PC-9 (cell line): ENCODE data around the gene PCDHGA5. TPM values are rescaled to one million over a fixed set of nuclear protein-coding genes. Genes with fewer than 3 reads are reported as not detected.
"Not testable (repeated sequence)": the region's sequence is repeated elsewhere in the genome, so short reads cannot be mapped to it uniquely, and the experiment has no call there.

ENCODE experiments used
- BruUV-seq: library from RNA; stranded (reverse); fragments of 400-500 nt; replicated peaks from 2 replicates; lab custom pipeline; 2021; lab: Mats Ljungman, UMichigan
- CTCF ChIA-PET: fragments of 300-600 bp; sonication (Branson Sonifier 250); formaldehyde crosslinking; loops from one replicate; lab custom pipeline; 2022; ENCODE audit warnings: antibody characterized with exemption; lab: Charles Lee
- POLR2A ChIA-PET: fragments of 300-600 bp; sonication (Branson Sonifier 250); formaldehyde crosslinking; loops from one replicate; lab custom pipeline; 2022; ENCODE audit warnings: antibody characterized with exemption; ENCODE audit not compliant: unreplicated experiment; lab: Charles Lee
- DNase-seq, 2 experiments: peaks; one replicate each; pipeline versions ENCODE4 v3.0.0 to v3.0.0-alpha.2; 2015 to 2022; ENCODE audit warnings: mixed read lengths in 1 of 2
- H2AFZ ChIP-seq: fragments of 200-600 bp; sonication (generic); 2 replicates; pipeline ENCODE4 v1.8.1; 2017; ENCODE audit warnings: antibody characterized with exemption
- H3F3A ChIP-seq: fragments of 200-600 bp; sonication (generic); 2 replicates; pipeline ENCODE4 v1.8.1; 2017; ENCODE audit warnings: antibody characterized with exemption, mild to moderate bottlenecking, low read depth; ENCODE audit not compliant: insufficient read depth
- H3K27ac ChIP-seq: fragments of 200-600 bp; sonication (generic); 2 replicates; pipeline ENCODE4 v1.6.1; 2016; ENCODE audit warnings: mixed run types
- H3K27me3 ChIP-seq: fragments of 200-600 bp; sonication (generic); 2 replicates; pipeline ENCODE4 v1.6.1; 2016; ENCODE audit warnings: low read depth, mixed run types; ENCODE audit not compliant: insufficient read depth
- H3K36me3 ChIP-seq: fragments of 200-600 bp; sonication (generic); 2 replicates; pipeline ENCODE4 v1.6.1; 2016; ENCODE audit warnings: low read depth, mixed run types
- H3K4me1 ChIP-seq: fragments of 200-600 bp; sonication (generic); replicated peaks from 2 replicates; pipeline ENCODE4 v1.6.1; 2016; ENCODE audit warnings: mixed run types; ENCODE audit not compliant: insufficient read depth
- H3K4me2 ChIP-seq: fragments of 200-600 bp; sonication (generic); 2 replicates; pipeline ENCODE4 v1.6.1; 2017; ENCODE audit warnings: mixed run types
- H3K4me3 ChIP-seq: fragments of 200-600 bp; sonication (generic); 2 replicates; pipeline ENCODE4 v1.6.1; 2016; ENCODE audit warnings: mixed run types
- H3K79me2 ChIP-seq: fragments of 200-600 bp; sonication (generic); 2 replicates; pipeline ENCODE4 v1.6.1; 2017; ENCODE audit warnings: low read depth, mixed run types
- H3K9me2 ChIP-seq: fragments of 200-600 bp; sonication (generic); 2 replicates; pipeline ENCODE4 v1.8.1; 2017; ENCODE audit warnings: mild to moderate bottlenecking; ENCODE audit not compliant: insufficient read depth
- H3K9me3 ChIP-seq: fragments of 200-600 bp; sonication (generic); 2 replicates; pipeline ENCODE4 v1.8.1; 2016; ENCODE audit warnings: low read depth; ENCODE audit not compliant: insufficient read depth
- H4K20me1 ChIP-seq: fragments of 200-600 bp; sonication (generic); 2 replicates; pipeline ENCODE4 v1.8.1; 2017; ENCODE audit not compliant: insufficient read depth
- EZH2 ChIP-seq: fragments of 200-600 bp; sonication (generic); IDR thresholded peaks from 2 replicates; pipeline ENCODE4 v1.8.0; 2017; ENCODE audit warnings: antibody characterized with exemption, low read depth
- intact Hi-C: fragments of 100-400 bp; cut with micrococcal nuclease; formaldehyde crosslinking; loops from one replicate; pipeline ENCODE4 v1.10.0; 2022; ENCODE audit not compliant: unreplicated experiment
- total RNA-seq: library from RNA; stranded (reverse); gene quantifications from 2 replicates; pipeline ENCODE4 v1.2.3, GENCODE V29; 2021
- TF ChIP-seq, protein P1 (sequence below): fragments of 200-600 bp; sonication (generic); conservative IDR thresholded peaks from 2 replicates; pipeline ENCODE4 v1.6.1; 2017; ENCODE audit warnings: mixed run types, antibody characterized with exemption, mild to moderate bottlenecking, moderate library complexity

Gene PCDHGA5
- total RNA-seq, 1 experiment from 2014 or later, result 0.13 TPM

DNA sequence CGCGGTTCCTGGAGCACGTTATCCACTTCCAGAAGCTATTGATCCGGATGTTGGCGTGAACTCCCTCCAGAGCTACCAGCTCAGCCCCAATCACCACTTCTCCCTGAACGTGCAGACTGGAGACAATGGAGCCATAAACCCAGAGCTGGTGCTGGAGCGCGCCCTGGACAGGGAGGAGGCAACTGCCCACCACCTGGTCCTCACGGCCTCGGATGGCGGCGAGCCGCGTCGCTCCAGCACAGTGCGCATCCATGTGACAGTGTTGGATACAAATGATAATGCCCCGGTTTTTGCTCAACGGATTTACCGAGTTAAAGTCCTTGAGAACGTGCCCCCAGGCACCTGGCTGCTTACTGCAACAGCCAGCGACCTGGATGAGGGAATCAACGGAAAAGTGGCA is 39.4 kb downstream of the PCDHGA5 start:
- no peak overlapping the region for H2AFZ ChIP-seq
- ChIA-PET CTCF (interaction anchor here (0.6 kb wide), 1 partner anchor 73 kb away, joined by 3 read pairs; the partner anchor contains the start of gene PCDHGA1), POLR2A (interaction anchor here (0.7 kb wide), 1 partner anchor 137 kb away, joined by 4 read pairs; no protein-coding TSS in a partner anchor)
- no peak overlapping the region for H3K4me3 ChIP-seq
- no peaks in the 10 kb centered on the region for H3K36me3 ChIP-seq
- H3K27ac ChIP-seq, result no peak overlapping the region
- H3F3A ChIP-seq, result no peaks in the 10 kb centered on the region
- no peak overlapping the region for H3K4me2 ChIP-seq
- H4K20me1 ChIP-seq, result no peaks in the 10 kb centered on the region
- peaks cover 56% of the 10 kb centered on the region for H3K27me3 ChIP-seq
- DNase-seq, result no peak
- no TSS peak for BruUV-seq
- TF ChIP-seq, protein P1, sequence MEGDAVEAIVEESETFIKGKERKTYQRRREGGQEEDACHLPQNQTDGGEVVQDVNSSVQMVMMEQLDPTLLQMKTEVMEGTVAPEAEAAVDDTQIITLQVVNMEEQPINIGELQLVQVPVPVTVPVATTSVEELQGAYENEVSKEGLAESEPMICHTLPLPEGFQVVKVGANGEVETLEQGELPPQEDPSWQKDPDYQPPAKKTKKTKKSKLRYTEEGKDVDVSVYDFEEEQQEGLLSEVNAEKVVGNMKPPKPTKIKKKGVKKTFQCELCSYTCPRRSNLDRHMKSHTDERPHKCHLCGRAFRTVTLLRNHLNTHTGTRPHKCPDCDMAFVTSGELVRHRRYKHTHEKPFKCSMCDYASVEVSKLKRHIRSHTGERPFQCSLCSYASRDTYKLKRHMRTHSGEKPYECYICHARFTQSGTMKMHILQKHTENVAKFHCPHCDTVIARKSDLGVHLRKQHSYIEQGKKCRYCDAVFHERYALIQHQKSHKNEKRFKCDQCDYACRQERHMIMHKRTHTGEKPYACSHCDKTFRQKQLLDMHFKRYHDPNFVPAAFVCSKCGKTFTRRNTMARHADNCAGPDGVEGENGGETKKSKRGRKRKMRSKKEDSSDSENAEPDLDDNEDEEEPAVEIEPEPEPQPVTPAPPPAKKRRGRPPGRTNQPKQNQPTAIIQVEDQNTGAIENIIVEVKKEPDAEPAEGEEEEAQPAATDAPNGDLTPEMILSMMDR, result no peak
- TF ChIP-seq EZH2, result no peak
- no peaks in the 10 kb centered on the region for H3K4me1 ChIP-seq
- H3K79me2 ChIP-seq, result no peaks in the 10 kb centered on the region
- H3K9me3 ChIP-seq, result no peaks in the 10 kb centered on the region
- intact Hi-C loops, result no loop called here
- H3K9me2 ChIP-seq, result no peaks in the 10 kb centered on the region

- H3K4me3 ChIP-seq, result not testable (repeated sequence)
These were observed 44.0 kb downstream of the PCDHGA5 start, which contains the start of gene PCDHGB6 for GRCh38 chr5:141407790-141408505. PCDHGB6 (plus strand) TSS chr5:141408021; CDS start chr5:141408203, 182 bp downstream.

GRCh38 chr5:141409598-141410306 is 45.8 kb downstream of the PCDHGA5 start:
- intact Hi-C loops, result loop anchor here (5.0 to 10.0 kb wide), 3 partner anchors 85 to 327 kb away; partner anchors contain the start of genes PCDHB14 and TAF7
- Histone ChIP-seq H3F3A (no peaks in the 10 kb centered on the region), H3K9me2 (no peaks in the 10 kb centered on the region), H3K4me2 (no peak overlapping the region), H3K4me1 (no peaks in the 10 kb centered on the region), H3K79me2 (no peaks in the 10 kb centered on the region), H3K4me3 (no peak overlapping the region), H4K20me1 (no peaks in the 10 kb centered on the region), H3K27ac (no peak overlapping the region), H2AFZ (no peak overlapping the region), H3K36me3 (no peaks in the 10 kb centered on the region), H3K27me3 (peaks cover 23% of the 10 kb centered on the region; the same call in 1 of the 2 replicates), H3K9me3 (no peaks in the 10 kb centered on the region)
- ChIA-PET CTCF (no interaction called here), POLR2A (no interaction called here)
- no TSS peak for BruUV-seq
- DNase-seq, result no peak
- TF ChIP-seq, protein P1, result no peak
- no peak for TF ChIP-seq EZH2

More at GRCh38 chr5:141407790-141408505, 44.0 kb downstream of the PCDHGA5 start, which contains the start of gene PCDHGB6:
- H3K79me2 ChIP-seq, H3K9me2 ChIP-seq, H2AFZ ChIP-seq, POLR2A ChIA-PET, H3K27ac ChIP-seq, intact Hi-C loops, H3K4me1 ChIP-seq, H3K36me3 ChIP-seq, H3F3A ChIP-seq, H3K4me2 ChIP-seq, H3K9me3 ChIP-seq, BruUV-seq, H4K20me1 ChIP-seq: not testable (repeated sequence)
- DNase-seq, result peak in 1 of 2 experiments; percentile 21
- TF ChIP-seq, protein P1, result peak; percentile 59
- H3K27me3 ChIP-seq, result peaks cover 37% of the 10 kb centered on the region; the same call in 1 of the 2 replicates
- CTCF ChIA-PET, result interaction anchor here (0.6 to 1.7 kb wide), 2 partner anchors 153 to 156 kb away, joined by 4 to 5 read pairs; no protein-coding TSS in a partner anchor
